Panc1 (cell line): ENCODE data around the gene KRTDAP.

ENCODE experiments used
- POLR2AphosphoS5 ChIP-seq: IDR thresholded peaks from 2 replicates; pipeline ENCODE4 v1.6.1; 2012; ENCODE audit warnings: mild to moderate bottlenecking, low read depth, low read length, moderate library complexity
- SIN3A ChIP-seq: IDR thresholded peaks from 2 replicates; pipeline ENCODE4 v1.6.1; 2012; ENCODE audit warnings: low read depth, mild to moderate bottlenecking, low read length, moderate library complexity, borderline replicate concordance; ENCODE audit not compliant: insufficient read depth
- TCF7L2 ChIP-seq: IDR thresholded peaks from 2 replicates; pipeline ENCODE4 v1.6.1; 2011; ENCODE audit warnings: mild to moderate bottlenecking, low read depth, low read length, inconsistent platforms
- TF ChIP-seq, protein P1 (sequence below): fragments of 450-650 bp; IDR thresholded peaks from 2 replicates; pipeline ENCODE4 v1.5.1; 2017; ENCODE audit warnings: mild to moderate bottlenecking
- TF ChIP-seq, protein P2 (sequence below), 2 experiments: IDR thresholded peaks; 2 replicates each; pipeline ENCODE4 v1.6.1; 2011 to 2012; ENCODE audit warnings: low read depth in 2 of 2, control low read depth in 1 of 2, low read length in 1 of 2, mild to moderate bottlenecking in 1 of 2, moderate library complexity in 1 of 2; ENCODE audit not compliant: insufficient read depth in 1 of 2

DNA sequence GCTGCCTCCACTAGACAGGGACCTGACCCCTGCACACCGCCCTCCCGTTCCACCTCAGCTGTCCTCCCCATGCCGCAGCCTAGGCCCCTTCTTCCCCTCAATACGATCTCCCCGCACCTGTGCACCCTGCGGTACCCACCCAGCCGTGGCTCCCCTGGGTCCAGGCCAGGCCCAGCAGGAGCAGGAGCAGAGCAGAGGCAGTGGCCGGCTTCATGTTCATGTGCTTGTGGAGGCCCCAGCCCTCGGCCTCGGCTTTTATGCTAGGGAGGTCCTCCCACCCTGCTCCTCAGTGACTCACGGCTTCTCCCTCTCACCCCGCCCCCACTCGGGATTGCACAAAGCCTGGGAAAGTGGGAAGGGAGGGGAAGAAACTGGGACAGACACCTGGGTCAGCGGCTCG, 11.4 kb upstream of the KRTDAP start:
- TF ChIP-seq, protein P1, sequence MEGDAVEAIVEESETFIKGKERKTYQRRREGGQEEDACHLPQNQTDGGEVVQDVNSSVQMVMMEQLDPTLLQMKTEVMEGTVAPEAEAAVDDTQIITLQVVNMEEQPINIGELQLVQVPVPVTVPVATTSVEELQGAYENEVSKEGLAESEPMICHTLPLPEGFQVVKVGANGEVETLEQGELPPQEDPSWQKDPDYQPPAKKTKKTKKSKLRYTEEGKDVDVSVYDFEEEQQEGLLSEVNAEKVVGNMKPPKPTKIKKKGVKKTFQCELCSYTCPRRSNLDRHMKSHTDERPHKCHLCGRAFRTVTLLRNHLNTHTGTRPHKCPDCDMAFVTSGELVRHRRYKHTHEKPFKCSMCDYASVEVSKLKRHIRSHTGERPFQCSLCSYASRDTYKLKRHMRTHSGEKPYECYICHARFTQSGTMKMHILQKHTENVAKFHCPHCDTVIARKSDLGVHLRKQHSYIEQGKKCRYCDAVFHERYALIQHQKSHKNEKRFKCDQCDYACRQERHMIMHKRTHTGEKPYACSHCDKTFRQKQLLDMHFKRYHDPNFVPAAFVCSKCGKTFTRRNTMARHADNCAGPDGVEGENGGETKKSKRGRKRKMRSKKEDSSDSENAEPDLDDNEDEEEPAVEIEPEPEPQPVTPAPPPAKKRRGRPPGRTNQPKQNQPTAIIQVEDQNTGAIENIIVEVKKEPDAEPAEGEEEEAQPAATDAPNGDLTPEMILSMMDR, result no peak
- TF ChIP-seq POLR2AphosphoS5, result no peak
- TF ChIP-seq, protein P2, sequence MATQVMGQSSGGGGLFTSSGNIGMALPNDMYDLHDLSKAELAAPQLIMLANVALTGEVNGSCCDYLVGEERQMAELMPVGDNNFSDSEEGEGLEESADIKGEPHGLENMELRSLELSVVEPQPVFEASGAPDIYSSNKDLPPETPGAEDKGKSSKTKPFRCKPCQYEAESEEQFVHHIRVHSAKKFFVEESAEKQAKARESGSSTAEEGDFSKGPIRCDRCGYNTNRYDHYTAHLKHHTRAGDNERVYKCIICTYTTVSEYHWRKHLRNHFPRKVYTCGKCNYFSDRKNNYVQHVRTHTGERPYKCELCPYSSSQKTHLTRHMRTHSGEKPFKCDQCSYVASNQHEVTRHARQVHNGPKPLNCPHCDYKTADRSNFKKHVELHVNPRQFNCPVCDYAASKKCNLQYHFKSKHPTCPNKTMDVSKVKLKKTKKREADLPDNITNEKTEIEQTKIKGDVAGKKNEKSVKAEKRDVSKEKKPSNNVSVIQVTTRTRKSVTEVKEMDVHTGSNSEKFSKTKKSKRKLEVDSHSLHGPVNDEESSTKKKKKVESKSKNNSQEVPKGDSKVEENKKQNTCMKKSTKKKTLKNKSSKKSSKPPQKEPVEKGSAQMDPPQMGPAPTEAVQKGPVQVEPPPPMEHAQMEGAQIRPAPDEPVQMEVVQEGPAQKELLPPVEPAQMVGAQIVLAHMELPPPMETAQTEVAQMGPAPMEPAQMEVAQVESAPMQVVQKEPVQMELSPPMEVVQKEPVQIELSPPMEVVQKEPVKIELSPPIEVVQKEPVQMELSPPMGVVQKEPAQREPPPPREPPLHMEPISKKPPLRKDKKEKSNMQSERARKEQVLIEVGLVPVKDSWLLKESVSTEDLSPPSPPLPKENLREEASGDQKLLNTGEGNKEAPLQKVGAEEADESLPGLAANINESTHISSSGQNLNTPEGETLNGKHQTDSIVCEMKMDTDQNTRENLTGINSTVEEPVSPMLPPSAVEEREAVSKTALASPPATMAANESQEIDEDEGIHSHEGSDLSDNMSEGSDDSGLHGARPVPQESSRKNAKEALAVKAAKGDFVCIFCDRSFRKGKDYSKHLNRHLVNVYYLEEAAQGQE (IDR thresholded peaks at IDR 0.05; ENCODE audit: insufficient read depth in 1 of 2, low read depth in 2 of 2, low read length in 1 of 2), result no peak
- no peak for TF ChIP-seq TCF7L2
- no peak for TF ChIP-seq SIN3A
